CD4-positive, alpha-beta T cell treated with Interleukin-17A for 4 hours (primary cell): ENCODE results near the gene C19orf33.

ENCODE experiments used
- DNase-seq: peaks from one replicate; pipeline ENCODE4 v3.0.0-alpha.2; 2020; ENCODE audit warnings: mixed read lengths

Gene C19orf33

DNA sequence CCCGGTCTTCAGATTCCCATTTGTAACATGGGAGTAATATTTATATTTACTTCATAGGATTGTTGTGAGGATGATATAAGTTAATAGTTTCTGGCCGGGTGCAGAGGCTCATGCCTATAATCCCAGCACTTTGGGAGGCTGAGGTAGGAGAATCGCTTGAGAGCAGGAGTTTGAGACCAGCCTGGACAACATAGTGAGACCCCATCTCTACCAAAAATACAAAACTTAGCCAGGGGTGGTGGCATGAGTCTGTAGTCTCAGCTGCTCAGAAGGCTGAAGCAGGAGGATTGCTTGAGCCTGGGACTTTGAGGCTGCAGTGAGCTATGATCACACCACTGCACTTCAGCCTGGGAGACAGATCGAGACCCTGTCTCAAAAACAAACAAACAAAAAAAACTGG, 42.8 kb downstream of the C19orf33 start:
- DNase-seq: no peak

DNA sequence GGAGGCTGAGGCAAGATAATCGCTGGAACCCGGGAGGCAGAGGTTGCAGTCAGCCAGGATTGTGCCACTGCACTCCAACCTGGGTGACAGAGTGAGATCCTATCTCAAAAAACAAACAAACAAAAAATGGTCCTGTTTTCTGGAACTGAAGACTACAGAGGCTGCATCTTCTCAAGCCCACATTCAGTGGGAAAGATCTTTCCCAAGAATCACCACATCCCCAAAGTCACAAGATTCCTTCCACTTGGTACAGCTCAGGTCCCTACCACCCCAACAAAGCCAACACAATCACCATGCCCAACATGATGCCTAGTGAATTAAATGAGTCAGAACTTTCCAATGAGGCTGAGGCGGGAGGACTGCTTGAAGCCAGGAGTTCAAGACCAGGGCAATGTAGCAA, 46.8 kb downstream of the C19orf33 start:
- DNase-seq: no peak

DNA sequence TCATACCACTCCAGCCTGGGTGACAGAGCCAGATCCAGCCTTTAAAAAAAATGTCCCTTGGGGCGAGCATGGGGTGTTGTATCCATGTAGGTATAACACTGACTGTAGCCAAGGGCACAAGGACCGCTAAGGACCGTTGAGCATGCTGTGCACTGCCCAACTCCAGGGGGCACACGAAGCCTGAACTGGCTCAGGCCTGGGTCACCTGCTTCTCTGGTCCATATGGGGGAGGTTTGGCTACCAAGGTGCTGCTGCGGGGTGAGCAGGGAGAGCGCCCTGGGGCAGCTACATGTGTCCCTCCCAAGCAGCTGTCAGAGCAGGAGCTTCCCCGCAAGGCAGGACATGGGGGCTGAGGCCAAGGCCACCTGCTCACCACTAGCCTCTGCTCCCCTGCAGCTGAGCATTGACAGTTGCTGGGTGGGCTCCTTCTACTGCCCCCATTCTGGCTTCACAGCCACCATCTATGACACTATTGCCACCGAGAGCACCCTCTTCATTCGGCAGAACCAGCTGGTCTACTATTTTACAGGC, 47.9 kb downstream of the C19orf33 start:
- no peak for DNase-seq

DNA sequence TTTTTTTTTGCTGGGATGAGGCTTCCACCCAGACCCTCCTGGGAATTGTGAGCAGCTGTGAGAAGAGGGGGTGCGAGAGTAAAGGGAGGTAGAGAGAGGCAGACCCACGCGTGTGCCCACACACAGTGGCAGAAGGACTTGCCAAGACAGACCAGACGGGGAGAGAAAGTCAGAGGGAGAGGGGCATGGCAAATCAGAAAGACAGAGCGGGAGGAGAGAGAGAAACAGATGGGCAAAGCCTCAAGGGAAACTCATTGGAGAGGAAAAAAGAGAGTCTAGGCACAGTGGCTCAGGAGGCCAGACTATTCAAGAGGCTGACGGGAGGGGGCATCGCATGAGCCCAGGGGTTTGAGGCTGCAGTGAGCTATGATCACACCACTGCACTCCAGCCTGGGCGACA, 48.6 kb downstream of the C19orf33 start:
- DNase-seq: no peak
